GM19023 (cell line): Measurements from ENCODE around the gene ZNF212.
"Not testable (repeated sequence)": the region's sequence is repeated elsewhere in the genome, so short reads cannot be mapped to it uniquely, and the experiment has no call there.

Source experiments
- ATAC-seq: cut with Tn5 transposase; IDR thresholded peaks from one replicate; pipeline ENCODE4 v1.9.1; 2021; ENCODE audit warnings: mild to moderate bottlenecking, moderate library complexity; ENCODE audit not compliant: unreplicated experiment

The ZNF212 gene

GRCh38 chr7:149251518-149251917, 12.1 kb downstream of the ZNF212 start:
- ATAC-seq: not testable (repeated sequence)

GRCh38 chr7:149252378-149252777, 12.9 kb downstream of the ZNF212 start:
- ATAC-seq: no peak

- no peak for ATAC-seq
These were observed 14.2 kb downstream of the ZNF212 start for GRCh38 chr7:149253665-149254064.

GRCh38 chr7:149254181-149254858, 14.9 kb downstream of the ZNF212 start:
- ATAC-seq: no peak

GRCh38 chr7:149255174-149255573, 15.7 kb downstream of the ZNF212 start:
- ATAC-seq: no peak

GRCh38 chr7:149256568-149256967, 17.1 kb downstream of the ZNF212 start:
- ATAC-seq: no peak

- no peak for ATAC-seq
These were observed 17.7 kb downstream of the ZNF212 start for GRCh38 chr7:149257146-149257545.

GRCh38 chr7:149261316-149261828, 21.9 kb downstream of the ZNF212 start:
- ATAC-seq: no peak

GRCh38 chr7:149261829-149262617, 22.6 kb downstream of the ZNF212 start, which contains the start of gene ZNF783:
ZNF783 (plus strand) TSS chr7:149262196; CDS start chr7:149262334, 138 bp downstream.
- peak; percentile 92 for ATAC-seq

- ATAC-seq: no peak
These were observed 27.0 kb downstream of the ZNF212 start for GRCh38 chr7:149266451-149266850.

- no peak for ATAC-seq
These were observed 28.3 kb downstream of the ZNF212 start for GRCh38 chr7:149267733-149268132.

- not testable (repeated sequence) for ATAC-seq
These were observed 35.0 kb downstream of the ZNF212 start for GRCh38 chr7:149274424-149274823.

- ATAC-seq: no peak
These were observed 38.4 kb downstream of the ZNF212 start for GRCh38 chr7:149277871-149278270.

GRCh38 chr7:149278396-149278795, 38.9 kb downstream of the ZNF212 start:
- no peak for ATAC-seq

- ATAC-seq: no peak
These were observed 39.8 kb downstream of the ZNF212 start for GRCh38 chr7:149279111-149279743.

GRCh38 chr7:149280151-149280550, 40.7 kb downstream of the ZNF212 start:
- no peak for ATAC-seq

- no peak for ATAC-seq
These were observed 41.4 kb downstream of the ZNF212 start for GRCh38 chr7:149280661-149281507.

GRCh38 chr7:149281508-149282330, 42.3 kb downstream of the ZNF212 start:
- ATAC-seq: no peak

- no peak for ATAC-seq
These were observed 42.8 kb downstream of the ZNF212 start for GRCh38 chr7:149282331-149282655.

GRCh38 chr7:149283321-149283720, 43.9 kb downstream of the ZNF212 start:
- ATAC-seq: no peak
